Gastrocnemius medialis (tissue), 4 donors: Measurements from ENCODE around the gene NCK1. TPM values are rescaled to one million over a fixed set of nuclear protein-coding genes. Genes with fewer than 3 reads are reported as not detected.

Experiments
- ATAC-seq, 2 donors: fragments of 150-250 bp; one replicate each; pipeline ENCODE4 v1.9.1; 2016
- DNase-seq, 2 donors: peaks; one replicate each; pipeline ENCODE4 v3.0.0-alpha.2; 2019
- H3K27ac ChIP-seq, 4 donors: fragments of 200-600 bp; sonication (generic); 1 replicate in 1 of 4; 2 replicates in 3 of 4; pipeline ENCODE4 v1.5.1; 2016 to 2018; ENCODE audit warnings: mild to moderate bottlenecking in 2 of 4, moderate library complexity in 1 of 4
- H3K27me3 ChIP-seq, 3 donors: fragments of 200-600 bp; sonication (generic) in 2 of 3; 1 replicate in 1 of 3; 2 replicates in 2 of 3; pipeline versions ENCODE4 v1.5.1 to v1.6.0; 2016 to 2019; ENCODE audit warnings: mild to moderate bottlenecking in 1 of 3, moderate library complexity in 1 of 3
- H3K36me3 ChIP-seq, 2 donors: fragments of 200-600 bp; sonication (generic) in 1 of 2; one replicate each; pipeline ENCODE4 v1.5.1; 2017 to 2018
- H3K4me1 ChIP-seq, 2 donors: fragments of 200-600 bp; sonication (generic) in 1 of 2; one replicate each; pipeline ENCODE4 v1.5.1; 2016 to 2017; ENCODE audit warnings: mild to moderate bottlenecking in 2 of 2
- H3K4me3 ChIP-seq, 4 donors: fragments of 200-600 bp; sonication (generic) in 3 of 4; 1 replicate in 1 of 4; 2 replicates in 3 of 4; pipeline ENCODE4 v1.5.1; 2016 to 2019; ENCODE audit warnings: mild to moderate bottlenecking in 2 of 4
- H3K9me3 ChIP-seq, 3 donors: fragments of 200-600 bp; sonication (generic) in 2 of 3; 1 replicate in 1 of 3; 2 replicates in 2 of 3; pipeline ENCODE4 v1.5.1; 2016 to 2019
- POLR2A ChIP-seq, 2 donors: fragments of 450-650 bp; IDR thresholded peaks; one replicate each; pipeline ENCODE4 v1.6.1; 2017; ENCODE audit warnings: antibody characterized with exemption in 2 of 2, mild to moderate bottlenecking in 2 of 2, moderate library complexity in 2 of 2
- in situ Hi-C, 4 donors: fragments of 200-750 bp; cut with MboI; loops; one replicate each; pipeline versions ENCODE4 v1.15.0 to v1.8.0; 2017; ENCODE audit warnings: low sequenced_read_pairs in 4 of 4
- intact Hi-C: fragments of 100-400 bp; cut with DNase I; formaldehyde crosslinking; loops from one replicate; pipeline ENCODE4 v1.15.1; 2023; ENCODE audit warnings: low total_unique reads
- total RNA-seq, 4 donors: library from RNA; depleted of rRNA; stranded (reverse); fragments of >200 nt; gene quantifications; one replicate each; pipeline versions ENCODE4 v1.1.0 to v1.2.3, GENCODE V29; 2016
- TF ChIP-seq, protein P1 (sequence below), 5 experiments: fragments of 450-650 bp in 3 of 5; fragments of 200-600 bp in 2 of 5; sonication (generic) in 2 of 5; IDR thresholded peaks in 4 of 5; conservative IDR thresholded peaks in 1 of 5; 1 replicate in 4 of 5; 2 replicates in 1 of 5; pipeline ENCODE4 v1.5.1; 2016 to 2019; ENCODE audit warnings: antibody characterized with exemption in 5 of 5, mild to moderate bottlenecking in 3 of 5, moderate library complexity in 3 of 5

Gene NCK1
- total RNA-seq, 4 donors from 2014 or later = 23.5 to 36.6 (median 27.0) TPM

DNA sequence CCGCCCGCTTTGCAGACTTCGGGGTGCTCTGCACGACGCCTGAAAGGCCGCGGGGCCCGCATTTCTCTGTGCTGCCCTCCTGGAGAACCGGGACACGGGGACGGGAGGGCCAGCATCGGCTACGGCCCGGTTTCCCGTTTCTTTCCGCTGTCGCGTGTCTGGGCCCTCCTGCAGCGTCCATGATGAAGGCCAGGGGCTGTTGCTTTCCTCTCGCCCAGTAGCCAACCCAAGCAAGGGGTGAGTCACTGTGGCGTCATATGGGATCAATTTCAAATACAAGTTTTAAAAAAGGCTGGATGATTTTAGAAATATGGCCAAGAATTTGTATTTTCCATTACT lies 42.6 kb upstream of the NCK1 start:
- peak; percentile 59 to 64 for ATAC-seq
- DNase-seq = no peak
- Histone ChIP-seq H3K27me3 (peaks cover 6 to 29% (median 9%) of the 10 kb centered on the region in 3 donors), H3K4me1 (peaks cover 0 to 4% of the 10 kb centered on the region in 2 donors), H3K4me3 (peak overlapping the region; percentile 59 to 80 (median 72)), H3K9me3 (no peaks in the 10 kb centered on the region), H3K36me3 (no peaks in the 10 kb centered on the region), H3K27ac (peak overlapping the region; percentile 63 to 82 (median 76))
- intact Hi-C loops = loop anchor here (5.0 kb wide), 1 partner anchor 193 kb away; no protein-coding TSS in a partner anchor
- TF ChIP-seq POLR2A (IDR thresholded peaks at IDR 0.05) = no peak
- TF ChIP-seq, protein P1, sequence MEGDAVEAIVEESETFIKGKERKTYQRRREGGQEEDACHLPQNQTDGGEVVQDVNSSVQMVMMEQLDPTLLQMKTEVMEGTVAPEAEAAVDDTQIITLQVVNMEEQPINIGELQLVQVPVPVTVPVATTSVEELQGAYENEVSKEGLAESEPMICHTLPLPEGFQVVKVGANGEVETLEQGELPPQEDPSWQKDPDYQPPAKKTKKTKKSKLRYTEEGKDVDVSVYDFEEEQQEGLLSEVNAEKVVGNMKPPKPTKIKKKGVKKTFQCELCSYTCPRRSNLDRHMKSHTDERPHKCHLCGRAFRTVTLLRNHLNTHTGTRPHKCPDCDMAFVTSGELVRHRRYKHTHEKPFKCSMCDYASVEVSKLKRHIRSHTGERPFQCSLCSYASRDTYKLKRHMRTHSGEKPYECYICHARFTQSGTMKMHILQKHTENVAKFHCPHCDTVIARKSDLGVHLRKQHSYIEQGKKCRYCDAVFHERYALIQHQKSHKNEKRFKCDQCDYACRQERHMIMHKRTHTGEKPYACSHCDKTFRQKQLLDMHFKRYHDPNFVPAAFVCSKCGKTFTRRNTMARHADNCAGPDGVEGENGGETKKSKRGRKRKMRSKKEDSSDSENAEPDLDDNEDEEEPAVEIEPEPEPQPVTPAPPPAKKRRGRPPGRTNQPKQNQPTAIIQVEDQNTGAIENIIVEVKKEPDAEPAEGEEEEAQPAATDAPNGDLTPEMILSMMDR (IDR thresholded peaks at IDR 0.05 in 4 of 5, conservative IDR thresholded peaks at IDR 0.05 in 1 of 5) = no peak
- in situ Hi-C loops = no loop called here

DNA sequence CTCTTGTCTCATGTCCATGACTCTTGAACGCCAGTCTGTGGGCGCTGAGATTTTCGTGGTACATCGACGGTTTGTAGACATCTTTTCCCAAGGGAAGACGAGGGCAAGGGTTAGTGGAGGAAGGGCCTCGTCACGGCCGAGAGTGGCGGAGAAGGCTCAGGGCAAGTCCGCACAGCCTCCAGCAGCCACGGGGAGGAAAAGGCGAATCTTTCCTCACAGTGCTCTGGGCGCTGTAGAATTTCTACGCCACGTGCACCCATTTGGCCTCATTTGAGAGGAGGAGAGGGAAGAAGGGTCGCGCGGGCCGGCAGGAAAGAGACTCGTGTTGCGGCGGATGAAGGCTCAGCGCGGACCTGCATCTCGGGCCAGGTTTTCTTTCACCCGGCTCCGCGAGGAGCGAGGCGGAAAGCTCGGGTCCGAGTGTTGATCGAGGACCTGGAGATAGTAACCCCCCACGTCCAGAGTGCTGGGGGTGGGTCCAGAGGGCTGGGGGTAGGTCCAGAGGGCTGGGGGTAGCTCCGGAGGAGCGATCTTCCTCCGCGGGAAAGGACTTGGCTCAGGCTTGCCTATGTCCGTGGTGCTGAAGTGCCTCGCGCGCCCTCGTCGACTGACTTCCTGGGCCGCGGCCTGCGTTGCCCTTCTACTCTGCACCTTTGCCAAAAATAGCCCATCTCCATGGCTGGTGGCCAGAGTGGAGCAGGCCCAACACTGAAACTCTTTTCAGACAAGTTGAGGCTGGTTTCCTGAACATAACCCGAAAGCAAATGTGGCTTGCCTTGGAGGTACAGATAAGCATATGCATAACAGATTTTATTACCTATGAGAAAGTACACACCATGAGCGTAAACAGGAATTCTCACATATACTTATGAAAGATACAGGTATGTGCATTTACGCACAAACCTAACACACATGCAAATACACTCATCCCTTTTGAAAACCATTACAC lies 42.0 kb upstream of the NCK1 start:
- H3K9me3 ChIP-seq = no peaks in the 10 kb centered on the region
- intact Hi-C loops = loop anchor here (5.0 kb wide), 1 partner anchor 192 kb away; no protein-coding TSS in a partner anchor
- peaks cover 6 to 29% (median 9%) of the 10 kb centered on the region in 3 donors for H3K27me3 ChIP-seq
- no peak for TF ChIP-seq POLR2A (IDR thresholded peaks at IDR 0.05)
- TF ChIP-seq, protein P1 (IDR thresholded peaks at IDR 0.05 in 4 of 5, conservative IDR thresholded peaks at IDR 0.05 in 1 of 5) = no peak
- H3K36me3 ChIP-seq = no peaks in the 10 kb centered on the region
- H3K4me3 ChIP-seq = peak overlapping the region; percentile 59 to 80 (median 72)
- H3K27ac ChIP-seq = peak overlapping the region; percentile 63 to 82 (median 76)
- peak in 1 of 2 donors; percentile 16 for DNase-seq
- H3K4me1 ChIP-seq = peaks cover 0 to 4% of the 10 kb centered on the region in 2 donors
- in situ Hi-C loops = no loop called here
- ATAC-seq = peak; percentile 29 to 37

DNA sequence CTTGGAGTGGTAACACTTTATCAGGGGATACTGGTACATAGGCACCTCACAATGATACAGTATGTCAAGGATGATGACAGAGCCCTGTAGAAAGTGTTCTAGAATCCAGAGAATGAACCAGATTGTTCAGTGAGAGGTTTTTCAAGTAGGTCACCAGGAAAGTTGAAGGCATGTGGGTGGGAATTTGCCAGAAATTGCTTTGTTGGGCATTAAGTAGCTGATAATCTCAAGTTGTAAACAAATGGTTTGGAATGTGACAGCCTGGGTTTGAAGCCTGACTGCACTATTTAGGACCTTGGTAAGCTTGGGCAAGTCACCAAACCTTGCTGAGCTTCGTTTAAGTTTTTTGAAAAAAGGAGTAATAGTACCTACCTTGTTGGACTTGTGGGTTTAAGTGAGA lies 30.5 kb upstream of the NCK1 start:
- in situ Hi-C loops (no loop called here), intact Hi-C loops (no loop called here)
- Histone ChIP-seq H3K9me3 (no peaks in the 10 kb centered on the region), H3K36me3 (no peaks in the 10 kb centered on the region), H3K4me1 (peaks cover 5 to 11% of the 10 kb centered on the region in 2 donors), H3K27ac (no peak overlapping the region), H3K27me3 (no peaks in the 10 kb centered on the region), H3K4me3 (no peak overlapping the region)
- no peak for TF ChIP-seq POLR2A (IDR thresholded peaks at IDR 0.05)
- TF ChIP-seq, protein P1 (IDR thresholded peaks at IDR 0.05 in 4 of 5, conservative IDR thresholded peaks at IDR 0.05 in 1 of 5) = no peak
- DNase-seq (no peak), ATAC-seq (no peak)

DNA sequence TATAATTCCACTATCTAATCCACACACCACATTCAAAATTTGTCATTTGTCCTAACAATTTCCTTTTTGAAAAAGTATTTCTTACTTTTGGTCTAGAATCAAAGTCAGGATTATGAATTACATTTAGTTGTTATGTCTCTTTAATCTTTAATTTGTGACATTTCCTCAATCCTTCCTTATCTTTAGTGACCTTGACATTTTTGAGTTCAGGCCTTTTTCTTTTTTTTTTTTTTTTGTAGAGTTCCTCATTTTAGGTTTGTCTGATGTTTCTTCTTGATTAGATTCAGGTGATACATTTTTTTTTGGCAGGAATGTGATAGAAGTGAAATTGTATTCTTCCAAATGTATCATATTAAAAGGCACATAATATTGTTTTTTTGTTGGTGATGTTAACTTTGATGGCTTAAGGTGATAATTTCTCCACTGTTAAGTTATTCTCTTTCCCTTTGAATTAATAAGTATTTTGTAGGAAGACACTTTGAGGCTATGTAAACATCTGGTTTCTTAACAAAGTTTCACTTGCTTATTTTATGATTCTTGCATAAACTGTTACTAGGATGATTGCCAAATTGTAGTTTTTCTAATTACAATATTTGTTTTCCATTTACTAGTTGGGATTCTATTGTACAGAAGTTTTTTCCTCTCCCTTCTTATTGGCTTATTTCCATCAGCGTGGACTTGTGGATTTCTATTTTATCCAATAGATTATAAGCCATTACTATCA lies 26.8 kb upstream of the NCK1 start:
- no peaks in the 10 kb centered on the region for H3K9me3 ChIP-seq
- TF ChIP-seq, protein P1 (IDR thresholded peaks at IDR 0.05 in 4 of 5, conservative IDR thresholded peaks at IDR 0.05 in 1 of 5) = no peak
- no peak for TF ChIP-seq POLR2A (IDR thresholded peaks at IDR 0.05)
- H3K4me1 ChIP-seq = peaks cover 12 to 28% of the 10 kb centered on the region in 2 donors
- DNase-seq (no peak), ATAC-seq (no peak)
- no peak overlapping the region for H3K4me3 ChIP-seq
- in situ Hi-C loops = no loop called here
- H3K27ac ChIP-seq = peak overlapping the region in 1 of 4 donors; percentile 1
- H3K36me3 ChIP-seq = no peaks in the 10 kb centered on the region
- intact Hi-C loops = no loop called here
- H3K27me3 ChIP-seq = no peaks in the 10 kb centered on the region
